IPS-18c (cell line): Measurements from ENCODE around the gene EEF2.
A peak's percentile ranks its signal among the peaks of the same experiment; 100 is the strongest.
"Not testable (repeated sequence)": the region's sequence is repeated elsewhere in the genome, so short reads cannot be mapped to it uniquely, and the experiment has no call there.

Source experiments
- H3K4me3 ChIP-seq: 2 replicates; pipeline ENCODE4 v1.7.0; 2013; ENCODE audit warnings: low read depth, mild to moderate bottlenecking, low read length, moderate library complexity; ENCODE audit not compliant: insufficient read depth
- H3K9me3 ChIP-seq: one replicate; pipeline ENCODE4 v1.6.1; 2013; ENCODE audit warnings: mild to moderate bottlenecking, low read length, moderate library complexity; ENCODE audit not compliant: control insufficient read depth, insufficient read depth

EEF2 gene

GRCh38 chr19:4016903-4017638 is 31.8 kb upstream of the EEF2 start:
- Histone ChIP-seq H3K4me3 (no peak overlapping the region), H3K9me3 (no peaks in the 10 kb centered on the region)

GRCh38 chr19:4016486-4016885 is 31.2 kb upstream of the EEF2 start:
- Histone ChIP-seq H3K9me3 (no peaks in the 10 kb centered on the region), H3K4me3 (no peak overlapping the region)

- Histone ChIP-seq H3K9me3 (no peaks in the 10 kb centered on the region), H3K4me3 (no peak overlapping the region)
Observed at GRCh38 chr19:4015705-4016402, 30.6 kb upstream of the EEF2 start.

GRCh38 chr19:4014541-4015491 is 29.6 kb upstream of the EEF2 start:
- H3K4me3 ChIP-seq: no peak overlapping the region
- H3K9me3 ChIP-seq: no peaks in the 10 kb centered on the region

- Histone ChIP-seq H3K9me3 (no peaks in the 10 kb centered on the region), H3K4me3 (no peak overlapping the region)
Observed at GRCh38 chr19:4013886-4014540, 28.8 kb upstream of the EEF2 start.

- H3K4me3 ChIP-seq: no peak overlapping the region
- no peaks in the 10 kb centered on the region for H3K9me3 ChIP-seq
Observed at GRCh38 chr19:4012975-4013634, 27.8 kb upstream of the EEF2 start.

GRCh38 chr19:4012092-4012974 is 27.1 kb upstream of the EEF2 start:
- H3K4me3 ChIP-seq: no peak overlapping the region
- H3K9me3 ChIP-seq: no peaks in the 10 kb centered on the region

GRCh38 chr19:4011430-4011829 is 26.2 kb upstream of the EEF2 start:
- H3K4me3 ChIP-seq, H3K9me3 ChIP-seq: not testable (repeated sequence)

- no peak overlapping the region for H3K4me3 ChIP-seq
- H3K9me3 ChIP-seq: no peaks in the 10 kb centered on the region
Observed at GRCh38 chr19:4010808-4011110, 25.5 kb upstream of the EEF2 start.

GRCh38 chr19:4009990-4010807 is 24.9 kb upstream of the EEF2 start:
- no peaks in the 10 kb centered on the region for H3K9me3 ChIP-seq
- no peak overlapping the region for H3K4me3 ChIP-seq

- H3K4me3 ChIP-seq: peak overlapping the region; percentile 78
Observed at GRCh38 chr19:4007836-4008539, 22.7 kb upstream of the EEF2 start.

GRCh38 chr19:4007021-4007835 is 22.0 kb upstream of the EEF2 start, which contains the start of gene PIAS4:
Gene PIAS4 (plus strand): TSS chr19:4007736. CDS start chr19:4007761, 25 bp downstream.
- Histone ChIP-seq H3K4me3 (peak within 1 kb of the TSS; percentile 80), H3K9me3 (no peaks in the 10 kb centered on the region)

More at GRCh38 chr19:4007836-4008539, 22.7 kb upstream of the EEF2 start:
- no peaks in the 10 kb centered on the region for H3K9me3 ChIP-seq

- H3K4me3 ChIP-seq, H3K9me3 ChIP-seq: not testable (repeated sequence)
Observed at GRCh38 chr19:4005436-4005835, 20.2 kb upstream of the EEF2 start.

GRCh38 chr19:4000798-4001197 is 15.5 kb upstream of the EEF2 start:
- H3K9me3 ChIP-seq, H3K4me3 ChIP-seq: not testable (repeated sequence)
